Heart left ventricle (tissue), 16 donors: ENCODE measurements around the gene C3orf38. TPM values are rescaled to one million over a fixed set of nuclear protein-coding genes. Genes with fewer than 3 reads are reported as not detected.

Experiments used
- ATAC-seq, 4 donors: fragments of 200-7000 bp; cut with Tn5 transposase; one replicate each; pipeline ENCODE4 v1.9.1; 2020 to 2022; ENCODE audit warnings: moderate library complexity in 4 of 4, mild to moderate bottlenecking in 3 of 4, moderate number of reproducible peaks in 1 of 4
- DNase-seq, 5 donors: peaks; one replicate each; pipeline ENCODE4 v3.0.0-alpha.2; 2020
- H3K27ac ChIP-seq, 12 donors: fragments of 200-600 bp; sonication (generic) in 4 of 12; one replicate each; pipeline versions ENCODE4 v1.5.0 to v1.8.0; 2016 to 2022; ENCODE audit warnings: mild to moderate bottlenecking in 2 of 12
- H3K27me3 ChIP-seq, 9 donors: fragments of 200-600 bp; sonication (generic) in 2 of 9; one replicate each; pipeline versions ENCODE4 v1.5.1 to v1.8.0; 2016 to 2022; ENCODE audit warnings: mild to moderate bottlenecking in 3 of 9
- H3K36me3 ChIP-seq, 9 donors: fragments of 200-600 bp; sonication (generic) in 2 of 9; one replicate each; pipeline versions ENCODE4 v1.5.0 to v1.8.0; 2018 to 2022; ENCODE audit warnings: mild to moderate bottlenecking in 2 of 9
- H3K4me1 ChIP-seq, 12 donors: fragments of 200-600 bp; sonication (generic) in 4 of 12; one replicate each; pipeline versions ENCODE4 v1.5.0 to v1.8.0; 2016 to 2022; ENCODE audit warnings: mild to moderate bottlenecking in 3 of 12
- H3K4me3 ChIP-seq, 12 donors: fragments of 200-600 bp; sonication (generic) in 4 of 12; one replicate each; pipeline versions ENCODE4 v1.5.0 to v1.8.0; 2017 to 2022; ENCODE audit warnings: mild to moderate bottlenecking in 9 of 12, moderate library complexity in 4 of 12
- H3K9me3 ChIP-seq, 12 donors: fragments of 200-600 bp; sonication (generic) in 4 of 12; one replicate each; pipeline versions ENCODE4 v1.5.0 to v1.8.0; 2016 to 2022; ENCODE audit warnings: mild to moderate bottlenecking in 1 of 12
- POLR2A ChIP-seq, 2 donors: fragments of 450-650 bp; IDR thresholded peaks; one replicate each; pipeline ENCODE4 v1.6.1; 2017; ENCODE audit warnings: antibody characterized with exemption in 2 of 2, mild to moderate bottlenecking in 2 of 2, moderate library complexity in 2 of 2
- WGBS, 4 donors: extraction: QIAGEN DNeasy Blood & Tissue Kit in 2 of 4; methylation state at CpG; one replicate each; pipeline versions ENCODE4 v1.1.5 to v1.1.7; 2013 to 2018; 5-methylcytosine and 5-hydroxymethylcytosine counted together
- intact Hi-C, 10 donors: fragments of 100-400 bp; cut with DNase I; formaldehyde crosslinking; loops; one replicate each; pipeline versions ENCODE4 v1.11.1 to v1.14.2; 2022
- polyA plus RNA-seq, 2 donors: library from polyadenylated mRNA; stranded (reverse); fragments of 200-250 nt; gene quantifications; one replicate each; pipeline ENCODE4 v1.2.3, GENCODE V29; 2013
- total RNA-seq, 9 donors: library from RNA; depleted of rRNA in 2 of 9; stranded (reverse); fragments of >200 nt in 2 of 9; fragmentation: NEBNext Ultra II Directional in 3 of 9; extraction: Animal tissue kit (Norgen Biotek cat#: 25700) in 3 of 9; gene quantifications; one replicate each; pipeline versions ENCODE4 v1.1.0 to v1.2.4, GENCODE V29; 2016 to 2023
- TF ChIP-seq, protein P1 (sequence below), 12 donors: fragments of 200-600 bp; sonication (generic) in 4 of 12; IDR thresholded peaks; one replicate each; pipeline versions ENCODE4 v1.5.0 to v1.8.0; 2018 to 2022; ENCODE audit warnings: antibody characterized with exemption in 12 of 12, mild to moderate bottlenecking in 5 of 12
- donor health status: ischemic (EF 13 %, LVEDD 7.1; RV severe dilation, severe dysfunction).
- donor health status: healthy with polysubstance abuse.
- donor health status: DM: no; HTN: yes; CAD: no.
- donor health status: DM: no; HTN: no; CAD: no.
- donor health status: ischemic (EF 25% LVEDD 6.9; RV normal size, moderate dysfunction).
- donor health status: ischemic (EF 25% LVEDD 5.7; RV mildly dilated, moderate dysfunction).
- donor health status: healthy.
- donor health status: DM: yes; HTN: yes; CAD: no.
- donor health status: ischemic (EF 35%, LVEDD 5.7; RV mildly dilated, moderate dysfunction).
- donor health status: nonischemic (EF 11% LVEDD 7.7; RV severe dilation, severe dysfunction).
- donor health status: DM: yes; HTN: yes; CAD: no.
- donor health status: PGD.
- donor health status: ischemic (EF 29% LVEDD 5.4; RV normal size, mild dysfunction).
- donor health status: nonischemic (EF 23%, LVEDD 6.1; RV moderate dilation, normal function).

The C3orf38 gene
- total and polyA plus RNA-seq, 11 donors: 4.3 to 21.5 (median 12.8) TPM

- Histone ChIP-seq H3K27me3 (no peaks in the 10 kb centered on the region), H3K4me1 (peaks cover 2 to 28% (median 16%) of the 10 kb centered on the region in 12 donors), H3K27ac (no peak overlapping the region), H3K36me3 (peaks cover 0 to 13% (median 0%) of the 10 kb centered on the region in 9 donors), H3K9me3 (no peaks in the 10 kb centered on the region), H3K4me3 (no peak overlapping the region)
- no peak for DNase-seq
- no peak for ATAC-seq
- intact Hi-C loops: loop anchor here in 3 of 10 donors (5.0 to 10.0 kb wide), 2 partner anchors 90 to 92 kb away; partner anchors contain the start of genes CGGBP1 (in 3 of the 3) and ZNF654 (in 3 of the 3)
- no peak for TF ChIP-seq POLR2A (IDR thresholded peaks at IDR 0.05)
- TF ChIP-seq, protein P1, sequence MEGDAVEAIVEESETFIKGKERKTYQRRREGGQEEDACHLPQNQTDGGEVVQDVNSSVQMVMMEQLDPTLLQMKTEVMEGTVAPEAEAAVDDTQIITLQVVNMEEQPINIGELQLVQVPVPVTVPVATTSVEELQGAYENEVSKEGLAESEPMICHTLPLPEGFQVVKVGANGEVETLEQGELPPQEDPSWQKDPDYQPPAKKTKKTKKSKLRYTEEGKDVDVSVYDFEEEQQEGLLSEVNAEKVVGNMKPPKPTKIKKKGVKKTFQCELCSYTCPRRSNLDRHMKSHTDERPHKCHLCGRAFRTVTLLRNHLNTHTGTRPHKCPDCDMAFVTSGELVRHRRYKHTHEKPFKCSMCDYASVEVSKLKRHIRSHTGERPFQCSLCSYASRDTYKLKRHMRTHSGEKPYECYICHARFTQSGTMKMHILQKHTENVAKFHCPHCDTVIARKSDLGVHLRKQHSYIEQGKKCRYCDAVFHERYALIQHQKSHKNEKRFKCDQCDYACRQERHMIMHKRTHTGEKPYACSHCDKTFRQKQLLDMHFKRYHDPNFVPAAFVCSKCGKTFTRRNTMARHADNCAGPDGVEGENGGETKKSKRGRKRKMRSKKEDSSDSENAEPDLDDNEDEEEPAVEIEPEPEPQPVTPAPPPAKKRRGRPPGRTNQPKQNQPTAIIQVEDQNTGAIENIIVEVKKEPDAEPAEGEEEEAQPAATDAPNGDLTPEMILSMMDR (IDR thresholded peaks at IDR 0.05): no peak
These were observed 2.5 kb upstream of the C3orf38 start for GRCh38 chr3:88147261-88147660.

- no peak for TF ChIP-seq POLR2A (IDR thresholded peaks at IDR 0.05)
- TF ChIP-seq, protein P1 (IDR thresholded peaks at IDR 0.05): no peak
- H3K4me3 ChIP-seq: peak overlapping the region in 11 of 12 donors; percentile 66 to 95 (median 88)
- H3K36me3 ChIP-seq: peaks cover 0 to 12% (median 6%) of the 10 kb centered on the region in 9 donors
- no peaks in the 10 kb centered on the region for H3K9me3 ChIP-seq
- WGBS, 4 donors: 65 to 86% (median 75%) methylated on average over 17 of the region's 17 CpGs
- no peaks in the 10 kb centered on the region for H3K27me3 ChIP-seq
- H3K27ac ChIP-seq: peak overlapping the region in 3 of 12 donors; percentile 89 to 98 (median 95)
- H3K4me1 ChIP-seq: peaks cover 2 to 35% (median 18%) of the 10 kb centered on the region in 12 donors
- DNase-seq: peak in 1 of 5 donors; percentile 47
- no peak for ATAC-seq
- intact Hi-C loops: loop anchor here in 4 of 10 donors (2.0 to 10.0 kb wide), 3 partner anchors 90 to 94 kb away; partner anchors contain the start of genes CGGBP1 (in 4 of the 4) and ZNF654 (in 4 of the 4)
These were observed 1.1 kb upstream of the C3orf38 start for GRCh38 chr3:88148651-88149050.

DNA sequence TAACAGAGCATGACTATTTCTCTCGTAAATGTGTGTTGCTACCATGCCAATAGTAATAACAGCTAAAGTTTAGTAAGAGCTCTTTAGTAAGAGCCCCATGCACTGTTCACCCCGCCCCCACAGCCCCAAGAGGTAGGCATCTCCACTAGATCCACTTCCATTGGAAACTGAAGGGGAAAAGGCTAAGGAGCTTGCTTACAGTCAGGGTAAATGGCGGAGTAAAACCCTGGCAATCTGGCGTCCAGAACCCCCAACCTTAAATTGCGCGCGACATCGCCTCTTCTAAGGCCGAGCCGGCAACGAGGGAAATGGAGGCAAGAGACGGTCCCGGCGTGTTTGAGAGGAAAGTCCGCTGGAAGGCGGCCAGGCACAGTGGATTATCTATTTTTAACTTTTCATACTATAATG is 654 bp upstream of the C3orf38 start:
- no peaks in the 10 kb centered on the region for H3K9me3 ChIP-seq
- ATAC-seq (peak in 1 of 4 donors; percentile 26), DNase-seq (no peak)
- no peaks in the 10 kb centered on the region for H3K27me3 ChIP-seq
- peaks cover 2 to 35% (median 18%) of the 10 kb centered on the region in 12 donors for H3K4me1 ChIP-seq
- H3K27ac ChIP-seq: peak overlapping the region; percentile 80 to 98 (median 89)
- WGBS, 4 donors: 0 to 2% (median 1%) methylated on average over 16 of the region's 16 CpGs
- peaks cover 0 to 12% (median 9%) of the 10 kb centered on the region in 9 donors for H3K36me3 ChIP-seq
- intact Hi-C loops: loop anchor here in 4 of 10 donors (2.0 to 10.0 kb wide), 3 partner anchors 90 to 94 kb away; partner anchors contain the start of genes CGGBP1 (in 4 of the 4) and ZNF654 (in 4 of the 4)
- peak overlapping the region; percentile 66 to 95 (median 86) for H3K4me3 ChIP-seq
- TF ChIP-seq, protein P1 (IDR thresholded peaks at IDR 0.05): no peak

DNA sequence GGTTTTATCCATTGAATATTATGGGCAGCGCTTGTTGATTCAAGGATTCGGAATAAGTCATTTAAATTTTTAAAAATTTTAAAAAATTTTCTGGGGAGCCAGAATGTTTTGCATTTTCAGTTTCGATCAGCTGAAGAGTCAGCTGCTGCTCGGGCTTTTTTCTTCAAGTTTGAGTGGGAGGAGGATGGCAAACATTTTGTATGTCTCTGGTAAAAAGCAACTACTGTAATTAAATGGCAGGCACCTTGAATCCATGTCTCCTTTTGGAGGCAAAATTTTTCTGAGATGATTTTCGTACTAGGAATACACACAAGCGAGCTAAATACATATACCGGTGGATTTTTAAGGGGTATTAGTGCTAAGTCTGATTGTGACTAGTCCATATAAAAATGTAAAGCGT is 612 bp downstream of the C3orf38 start:
- intact Hi-C loops: no loop called here
- no peak for ATAC-seq
- 1 to 2% (median 1%) methylated on average over 8 of the region's 8 CpGs for WGBS, 4 donors

More for the DNA sequence above, 612 bp downstream of the C3orf38 start:
- peaks cover 0 to 25% (median 22%) of the 10 kb centered on the region in 9 donors for H3K36me3 ChIP-seq
- DNase-seq: no peak
- TF ChIP-seq, protein P1 (IDR thresholded peaks at IDR 0.05): no peak
- TF ChIP-seq POLR2A (IDR thresholded peaks at IDR 0.05): no peak
- H3K9me3 ChIP-seq: no peaks in the 10 kb centered on the region
- peak overlapping the region; percentile 80 to 98 (median 89) for H3K27ac ChIP-seq
- H3K4me1 ChIP-seq: peaks cover 2 to 35% (median 18%) of the 10 kb centered on the region in 12 donors
- H3K4me3 ChIP-seq: peak overlapping the region; percentile 66 to 95 (median 86)
- no peaks in the 10 kb centered on the region for H3K27me3 ChIP-seq
